ENCODE results near the gene TRIM71.

TRIM71 gene

DNA sequence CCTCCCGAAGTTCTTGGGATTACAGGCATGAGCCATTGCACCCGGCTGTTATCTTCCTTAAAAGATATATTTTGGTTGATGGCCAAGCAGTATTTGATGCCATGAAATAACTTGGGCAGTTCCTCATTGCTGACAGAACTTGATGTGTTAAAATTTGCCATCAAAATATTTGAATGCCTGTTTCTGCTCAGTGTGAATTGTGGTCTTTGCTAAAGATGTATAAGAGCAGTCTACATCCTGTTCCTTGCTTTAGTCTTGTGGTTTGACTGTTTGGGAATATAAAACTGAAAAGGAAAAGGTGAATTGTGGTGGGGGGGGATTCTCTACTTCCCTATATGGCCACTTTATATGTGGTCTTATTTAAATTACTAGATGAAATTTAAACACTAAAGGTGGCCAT, 14.0 kb downstream of the TRIM71 start:
- Histone ChIP-seq H3K4me1 (no peaks in the 10 kb centered on the region), H4K20me1 (no peaks in the 10 kb centered on the region), H3K36me3 (no peaks in the 10 kb centered on the region), H3K4me2 (no peak overlapping the region), H3K4me3 (no peak overlapping the region), H3K9ac (no peak overlapping the region), H3K27me3 (no peaks in the 10 kb centered on the region), H3K9me3 (no peaks in the 10 kb centered on the region), H3K27ac (no peak overlapping the region)
- TF ChIP-seq Cebpa-rat (IDR thresholded peaks at IDR 0.05) = no peak

DNA sequence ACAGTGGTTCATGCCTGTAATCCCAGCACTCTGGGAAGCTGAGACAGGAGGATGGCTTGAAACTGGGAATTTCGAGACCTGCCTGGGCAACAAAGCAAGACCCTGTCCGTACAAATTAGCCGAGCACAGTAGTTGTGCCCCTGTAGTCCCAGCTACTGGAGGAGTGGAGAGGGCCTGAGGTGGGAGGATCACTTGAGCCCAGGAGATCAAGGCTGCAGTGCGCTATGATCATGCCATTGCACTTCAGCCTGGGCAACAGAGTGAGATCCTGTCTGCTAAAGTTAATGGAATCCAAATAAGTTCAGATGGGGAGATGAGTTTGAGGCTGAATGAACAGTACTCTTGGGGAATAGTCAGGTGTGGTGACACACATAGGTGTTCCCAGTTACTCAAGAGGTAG, 14.4 kb downstream of the TRIM71 start:
- Histone ChIP-seq H4K20me1 (no peaks in the 10 kb centered on the region), H3K27me3 (no peaks in the 10 kb centered on the region), H3K27ac (no peak overlapping the region), H3K9ac (no peak overlapping the region), H3K4me1 (no peaks in the 10 kb centered on the region), H3K9me3 (no peaks in the 10 kb centered on the region), H3K36me3 (no peaks in the 10 kb centered on the region), H3K4me2 (no peak overlapping the region), H3K4me3 (no peak overlapping the region)
- no peak for TF ChIP-seq Cebpa-rat (IDR thresholded peaks at IDR 0.05)

DNA sequence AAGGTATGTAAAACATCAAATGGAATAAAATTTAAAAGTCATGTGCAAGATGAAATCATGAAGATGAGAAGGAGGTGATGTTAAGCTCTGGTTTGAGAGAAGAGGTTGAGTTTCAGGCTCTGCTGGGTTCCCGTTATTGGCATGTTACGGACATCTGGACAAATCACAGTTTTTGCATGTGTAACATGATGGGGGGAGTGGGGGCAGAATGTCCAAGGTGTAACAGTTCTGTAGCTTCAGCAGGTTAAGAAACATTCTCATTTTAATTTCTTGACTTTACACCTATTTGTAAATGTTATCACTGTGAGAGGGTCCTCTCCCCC, 17.2 kb downstream of the TRIM71 start:
- no peak overlapping the region for H3K9ac ChIP-seq
- no peaks in the 10 kb centered on the region for H3K9me3 ChIP-seq
- H3K4me1 ChIP-seq = no peaks in the 10 kb centered on the region
- no peak overlapping the region for H3K4me2 ChIP-seq
- H3K4me3 ChIP-seq = no peak overlapping the region
- H4K20me1 ChIP-seq = no peaks in the 10 kb centered on the region
- no peaks in the 10 kb centered on the region for H3K27me3 ChIP-seq
- H3K27ac ChIP-seq = no peak overlapping the region
- no peaks in the 10 kb centered on the region for H3K36me3 ChIP-seq
- TF ChIP-seq Cebpa-rat (IDR thresholded peaks at IDR 0.05) = no peak

- no peak for TF ChIP-seq Cebpa-rat (IDR thresholded peaks at IDR 0.05)
- H3K9ac ChIP-seq = no peak overlapping the region
- no peaks in the 10 kb centered on the region for H4K20me1 ChIP-seq
- no peak overlapping the region for H3K4me3 ChIP-seq
- no peaks in the 10 kb centered on the region for H3K4me1 ChIP-seq
- H3K9me3 ChIP-seq = no peaks in the 10 kb centered on the region
- no peaks in the 10 kb centered on the region for H3K27me3 ChIP-seq
- H3K36me3 ChIP-seq = no peaks in the 10 kb centered on the region
- no peak overlapping the region for H3K4me2 ChIP-seq
- no peak overlapping the region for H3K27ac ChIP-seq
Measured at GRCh38 chr3:32835961-32836360, 18.2 kb downstream of the TRIM71 start.

DNA sequence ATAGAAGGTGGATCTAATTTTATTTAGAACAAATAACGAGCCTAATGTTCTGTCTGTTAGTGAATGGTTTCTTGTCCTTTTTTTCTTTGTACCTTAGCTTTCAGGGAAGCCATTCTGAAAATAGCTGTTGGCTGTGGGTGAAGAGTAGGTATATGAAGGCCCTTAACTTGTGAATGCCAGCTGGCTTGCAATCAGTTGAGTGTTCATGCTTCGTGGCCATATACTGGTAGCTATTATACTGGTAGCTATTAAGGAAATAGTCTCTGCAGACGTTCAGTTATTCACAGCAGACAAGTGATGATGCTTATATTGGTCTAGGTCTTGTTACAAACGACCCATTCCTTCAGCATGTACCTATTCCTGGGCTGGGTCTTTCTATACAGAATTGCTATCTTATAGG, 18.8 kb downstream of the TRIM71 start:
- H3K4me1 ChIP-seq = 0 out of 2 replicates have a peak, but pooled peaks cover 6% of the 10 kb centered on the region
- H3K36me3 ChIP-seq = no peaks in the 10 kb centered on the region
- H4K20me1 ChIP-seq = no peaks in the 10 kb centered on the region
- H3K4me3 ChIP-seq = no peak overlapping the region
- TF ChIP-seq Cebpa-rat (IDR thresholded peaks at IDR 0.05) = no peak
- H3K27ac ChIP-seq = no peak overlapping the region
- no peaks in the 10 kb centered on the region for H3K27me3 ChIP-seq
- no peaks in the 10 kb centered on the region for H3K9me3 ChIP-seq
- no peak overlapping the region for H3K9ac ChIP-seq
- no peak overlapping the region for H3K4me2 ChIP-seq

GRCh38 chr3:32837366-32837765, 19.6 kb downstream of the TRIM71 start:
- Histone ChIP-seq H3K9me3 (no peaks in the 10 kb centered on the region), H3K4me3 (no peak overlapping the region), H3K36me3 (no peaks in the 10 kb centered on the region), H3K9ac (no peak overlapping the region), H4K20me1 (no peaks in the 10 kb centered on the region), H3K4me2 (no peak overlapping the region), H3K27ac (no peak overlapping the region), H3K27me3 (no peaks in the 10 kb centered on the region), H3K4me1 (peaks cover 12% of the 10 kb centered on the region)
- no peak for TF ChIP-seq Cebpa-rat (IDR thresholded peaks at IDR 0.05)

DNA sequence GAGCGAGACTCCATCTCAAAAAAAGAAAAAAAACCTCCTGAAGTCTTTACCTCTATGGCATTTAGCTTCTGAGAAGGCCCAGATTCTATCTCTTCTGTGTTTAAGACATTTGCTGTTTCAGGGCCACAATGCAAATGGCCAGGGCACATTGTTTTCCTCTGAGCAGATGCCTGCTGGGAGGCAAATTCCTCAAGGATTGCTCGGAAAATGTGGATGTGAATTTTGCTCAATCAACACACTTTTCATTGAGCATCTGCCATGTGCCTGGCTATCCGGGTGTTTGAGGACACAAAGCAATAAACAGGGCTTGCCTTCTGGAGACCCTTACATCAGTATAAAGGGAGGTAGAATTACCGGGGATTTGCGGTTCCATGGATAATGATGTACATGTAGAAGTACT, 20.0 kb downstream of the TRIM71 start:
- Histone ChIP-seq H3K4me2 (no peak overlapping the region), H3K9me3 (no peaks in the 10 kb centered on the region), H3K9ac (no peak overlapping the region), H3K4me1 (peaks cover 16% of the 10 kb centered on the region), H3K4me3 (no peak overlapping the region), H3K27me3 (no peaks in the 10 kb centered on the region), H3K27ac (no peak overlapping the region), H4K20me1 (no peaks in the 10 kb centered on the region), H3K36me3 (no peaks in the 10 kb centered on the region)
- no peak for TF ChIP-seq Cebpa-rat (IDR thresholded peaks at IDR 0.05)

GRCh38 chr3:32839714-32840085, 21.9 kb downstream of the TRIM71 start:
- TF ChIP-seq Cebpa-rat (IDR thresholded peaks at IDR 0.05) = no peak
- H3K4me3 ChIP-seq = no peak overlapping the region
- H3K4me1 ChIP-seq = peaks cover 19% of the 10 kb centered on the region
- no peaks in the 10 kb centered on the region for H3K9me3 ChIP-seq
- H3K4me2 ChIP-seq = no peak overlapping the region
- no peaks in the 10 kb centered on the region for H4K20me1 ChIP-seq
- no peak overlapping the region for H3K27ac ChIP-seq
- no peaks in the 10 kb centered on the region for H3K27me3 ChIP-seq
- no peaks in the 10 kb centered on the region for H3K36me3 ChIP-seq
- H3K9ac ChIP-seq = no peak overlapping the region

- H3K27me3 ChIP-seq = no peaks in the 10 kb centered on the region
- H3K36me3 ChIP-seq = no peaks in the 10 kb centered on the region
- H3K4me3 ChIP-seq = no peak overlapping the region
- H3K9ac ChIP-seq = no peak overlapping the region
- no peaks in the 10 kb centered on the region for H3K9me3 ChIP-seq
- H4K20me1 ChIP-seq = no peaks in the 10 kb centered on the region
- peaks cover 19% of the 10 kb centered on the region for H3K4me1 ChIP-seq
- H3K4me2 ChIP-seq = no peak overlapping the region
- H3K27ac ChIP-seq = no peak overlapping the region
- no peak for TF ChIP-seq Cebpa-rat (IDR thresholded peaks at IDR 0.05)
Measured at GRCh38 chr3:32840086-32840841, 22.5 kb downstream of the TRIM71 start.

DNA sequence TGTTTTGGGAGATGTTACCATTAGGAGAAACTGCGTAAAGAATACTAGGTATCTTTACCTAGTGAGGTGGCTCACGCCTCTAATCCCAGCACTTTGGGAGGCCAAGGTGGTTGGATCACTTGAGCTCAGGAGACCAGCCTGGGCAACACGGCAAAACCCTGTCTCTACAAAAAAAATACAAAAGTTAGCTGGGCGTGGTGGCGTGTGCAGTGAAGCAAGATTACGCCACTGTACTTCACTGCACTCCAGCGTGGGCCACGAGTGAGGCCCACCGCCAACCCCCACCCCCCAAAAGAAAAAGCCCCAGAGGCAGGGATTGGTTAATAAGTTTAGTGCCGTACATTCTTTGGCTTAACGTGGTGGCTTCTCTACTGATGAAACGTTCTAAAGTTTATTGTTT, 23.5 kb downstream of the TRIM71 start:
- Histone ChIP-seq H3K4me1 (peaks cover 19% of the 10 kb centered on the region), H3K9me3 (no peaks in the 10 kb centered on the region), H3K27ac (no peak overlapping the region), H3K9ac (no peak overlapping the region), H4K20me1 (no peaks in the 10 kb centered on the region), H3K4me2 (no peak overlapping the region), H3K27me3 (no peaks in the 10 kb centered on the region), H3K4me3 (no peak overlapping the region), H3K36me3 (no peaks in the 10 kb centered on the region)
- TF ChIP-seq Cebpa-rat (IDR thresholded peaks at IDR 0.05) = no peak

Data from BLaER1 (cell line).